ENCODE measurements around the gene AQP6.

GRCh38 chr12:49947593-49948226 lies 25.0 kb upstream of the AQP6 start:
- TF ChIP-seq EZH2 (IDR thresholded peaks at IDR 0.05; ENCODE audit: insufficient read depth, poor library complexity, severe bottlenecking), result no peak
- TF ChIP-seq EZH2phosphoT487 (IDR thresholded peaks at IDR 0.05; ENCODE audit: insufficient read depth, low read depth), result no peak

Data from GM23248 (cell line).